Duodenal mucosa (tissue), 2 donors: ENCODE data around the gene CD93.

Experiments used
- H3K27ac ChIP-seq: one replicate; pipeline ENCODE4 v1.7.0; 2013; ENCODE audit warnings: low read depth, low read length
- H3K27me3 ChIP-seq, 2 donors: one replicate each; pipeline ENCODE4 v1.7.0; 2013; ENCODE audit warnings: low read length in 2 of 2, control low read depth in 1 of 2; ENCODE audit not compliant: insufficient read depth in 2 of 2, control insufficient read depth in 1 of 2
- H3K36me3 ChIP-seq, 2 donors: one replicate each; pipeline ENCODE4 v1.7.0; 2013; ENCODE audit warnings: low read length in 2 of 2, control low read depth in 1 of 2; ENCODE audit not compliant: insufficient read depth in 2 of 2, control insufficient read depth in 1 of 2
- H3K4me1 ChIP-seq, 2 donors: one replicate each; pipeline ENCODE4 v1.7.0; 2013; ENCODE audit warnings: low read length in 2 of 2, control low read depth in 1 of 2; ENCODE audit not compliant: insufficient read depth in 2 of 2, control insufficient read depth in 1 of 2
- H3K4me3 ChIP-seq, 2 donors: one replicate each; pipeline ENCODE4 v1.7.0; 2013; ENCODE audit warnings: low read length in 2 of 2, low read depth in 1 of 2
- H3K9ac ChIP-seq, 2 donors: one replicate each; pipeline ENCODE4 v1.7.0; 2013; ENCODE audit warnings: low read length in 2 of 2, low read depth in 1 of 2
- H3K9me3 ChIP-seq, 2 donors: one replicate each; pipeline ENCODE4 v1.7.0; 2013; ENCODE audit warnings: low read length in 2 of 2, control low read depth in 1 of 2; ENCODE audit not compliant: control insufficient read depth in 1 of 2

CD93 gene

GRCh38 chr20:23099791-23100719 is 13.9 kb upstream of the CD93 start:
- Histone ChIP-seq H3K9me3 (no peaks in the 10 kb centered on the region), H3K4me3 (no peak overlapping the region), H3K27me3 (no peaks in the 10 kb centered on the region), H3K27ac (no peak overlapping the region), H3K4me1 (peaks cover 0 to 3% of the 10 kb centered on the region in 2 donors), H3K36me3 (no peaks in the 10 kb centered on the region), H3K9ac (no peak overlapping the region)

- Histone ChIP-seq H3K27ac (no peak overlapping the region), H3K27me3 (no peaks in the 10 kb centered on the region), H3K4me3 (no peak overlapping the region), H3K9ac (no peak overlapping the region), H3K9me3 (no peaks in the 10 kb centered on the region), H3K4me1 (peaks cover 0 to 3% of the 10 kb centered on the region in 2 donors), H3K36me3 (no peaks in the 10 kb centered on the region)
Observed at GRCh38 chr20:23097636-23098580, 11.8 kb upstream of the CD93 start.

GRCh38 chr20:23096986-23097520 is 10.9 kb upstream of the CD93 start:
- Histone ChIP-seq H3K4me3 (no peak overlapping the region), H3K9ac (no peak overlapping the region), H3K27me3 (no peaks in the 10 kb centered on the region), H3K27ac (no peak overlapping the region), H3K9me3 (no peaks in the 10 kb centered on the region), H3K4me1 (peaks cover 0 to 3% of the 10 kb centered on the region in 2 donors), H3K36me3 (no peaks in the 10 kb centered on the region)

- H3K27ac ChIP-seq: no peak overlapping the region
- H3K36me3 ChIP-seq: no peaks in the 10 kb centered on the region
- H3K9ac ChIP-seq: no peak overlapping the region
- peaks cover 0 to 3% of the 10 kb centered on the region in 2 donors for H3K4me1 ChIP-seq
- no peaks in the 10 kb centered on the region for H3K27me3 ChIP-seq
- no peak overlapping the region for H3K4me3 ChIP-seq
- no peaks in the 10 kb centered on the region for H3K9me3 ChIP-seq
Observed at GRCh38 chr20:23096097-23096496, 10.0 kb upstream of the CD93 start.

- Histone ChIP-seq H3K9ac (no peak overlapping the region), H3K9me3 (no peaks in the 10 kb centered on the region), H3K36me3 (no peaks in the 10 kb centered on the region), H3K27me3 (no peaks in the 10 kb centered on the region), H3K4me1 (peaks cover 0 to 3% of the 10 kb centered on the region in 2 donors), H3K27ac (no peak overlapping the region), H3K4me3 (no peak overlapping the region)
Observed at GRCh38 chr20:23095499-23095898, 9.4 kb upstream of the CD93 start.

- Histone ChIP-seq H3K9me3 (no peaks in the 10 kb centered on the region), H3K4me1 (no peaks in the 10 kb centered on the region), H3K36me3 (no peaks in the 10 kb centered on the region), H3K4me3 (no peak overlapping the region), H3K9ac (no peak overlapping the region), H3K27me3 (no peaks in the 10 kb centered on the region), H3K27ac (no peak overlapping the region)
Observed at GRCh38 chr20:23094927-23095326, 8.8 kb upstream of the CD93 start.

GRCh38 chr20:23094213-23094896 is 8.2 kb upstream of the CD93 start:
- Histone ChIP-seq H3K9ac (no peak overlapping the region), H3K4me3 (no peak overlapping the region), H3K9me3 (no peaks in the 10 kb centered on the region), H3K27ac (no peak overlapping the region), H3K27me3 (no peaks in the 10 kb centered on the region), H3K4me1 (no peaks in the 10 kb centered on the region), H3K36me3 (no peaks in the 10 kb centered on the region)

- no peak overlapping the region for H3K4me3 ChIP-seq
Observed at GRCh38 chr20:23093613-23094012, 7.5 kb upstream of the CD93 start.

GRCh38 chr20:23092861-23093495 is 6.9 kb upstream of the CD93 start:
- Histone ChIP-seq H3K4me1 (no peaks in the 10 kb centered on the region), H3K27ac (no peak overlapping the region), H3K27me3 (no peaks in the 10 kb centered on the region), H3K36me3 (no peaks in the 10 kb centered on the region), H3K4me3 (no peak overlapping the region), H3K9ac (no peak overlapping the region), H3K9me3 (no peaks in the 10 kb centered on the region)

More at GRCh38 chr20:23093613-23094012, 7.5 kb upstream of the CD93 start:
- Histone ChIP-seq H3K9ac (no peak overlapping the region), H3K27me3 (no peaks in the 10 kb centered on the region), H3K36me3 (no peaks in the 10 kb centered on the region), H3K27ac (no peak overlapping the region), H3K9me3 (no peaks in the 10 kb centered on the region), H3K4me1 (no peaks in the 10 kb centered on the region)
